HG03354 (cell line): ENCODE measurements around the gene ADPRHL1.
"Not testable (repeated sequence)": the region's sequence is repeated elsewhere in the genome, so short reads cannot be mapped to it uniquely, and the experiment has no call there.

Source experiments
- ATAC-seq: cut with Tn5 transposase; IDR thresholded peaks from one replicate; pipeline ENCODE4 v1.9.1; 2021; ENCODE audit warnings: mild to moderate bottlenecking; ENCODE audit not compliant: unreplicated experiment, poor library complexity, severe bottlenecking

The ADPRHL1 gene

GRCh38 chr13:113389586-113389985, 63.7 kb downstream of the ADPRHL1 start:
- not testable (repeated sequence) for ATAC-seq

- no peak for ATAC-seq
Measured at GRCh38 chr13:113387396-113387795, 65.9 kb downstream of the ADPRHL1 start.

- ATAC-seq: no peak
Measured at GRCh38 chr13:113383089-113383488, 70.2 kb downstream of the ADPRHL1 start.

GRCh38 chr13:113382542-113382941, 70.7 kb downstream of the ADPRHL1 start:
- ATAC-seq: not testable (repeated sequence)

GRCh38 chr13:113378825-113379224, 74.5 kb downstream of the ADPRHL1 start:
- ATAC-seq: no peak

GRCh38 chr13:113374511-113375175, 78.6 kb downstream of the ADPRHL1 start:
- no peak for ATAC-seq

- no peak for ATAC-seq
Measured at GRCh38 chr13:113373811-113374485, 79.3 kb downstream of the ADPRHL1 start.

GRCh38 chr13:113371701-113372100, 81.6 kb downstream of the ADPRHL1 start:
- not testable (repeated sequence) for ATAC-seq

GRCh38 chr13:113371061-113371460, 82.2 kb downstream of the ADPRHL1 start:
- no peak for ATAC-seq

GRCh38 chr13:113369881-113370280, 83.4 kb downstream of the ADPRHL1 start:
- no peak for ATAC-seq

- no peak for ATAC-seq
Measured at GRCh38 chr13:113369189-113369588, 84.1 kb downstream of the ADPRHL1 start.

GRCh38 chr13:113368353-113368752, 84.9 kb downstream of the ADPRHL1 start:
- ATAC-seq: not testable (repeated sequence)

GRCh38 chr13:113367771-113368170, 85.5 kb downstream of the ADPRHL1 start:
- no peak for ATAC-seq

- no peak for ATAC-seq
Measured at GRCh38 chr13:113367020-113367560, 86.2 kb downstream of the ADPRHL1 start.

GRCh38 chr13:113365971-113366588, 87.2 kb downstream of the ADPRHL1 start:
- no peak for ATAC-seq

- no peak for ATAC-seq
Measured at GRCh38 chr13:113365583-113365970, 87.7 kb downstream of the ADPRHL1 start.

- ATAC-seq: no peak
Measured at GRCh38 chr13:113364901-113365582, 88.2 kb downstream of the ADPRHL1 start.

GRCh38 chr13:113364311-113364889, 88.9 kb downstream of the ADPRHL1 start:
- no peak for ATAC-seq

- ATAC-seq: no peak
Measured at GRCh38 chr13:113361406-113361805, 91.9 kb downstream of the ADPRHL1 start.

GRCh38 chr13:113360446-113360845, 92.8 kb downstream of the ADPRHL1 start:
- no peak for ATAC-seq
